K562 (cell line): Measurements from ENCODE around the gene GALR3. TPM values are rescaled to one million over a fixed set of nuclear protein-coding genes. Genes with fewer than 3 reads are reported as not detected.

Experiments
- CHD1 ChIP-seq: fragments of 200-600 bp; sonication (generic); IDR thresholded peaks from one replicate; pipeline ENCODE4 v1.6.1; 2012; ENCODE audit warnings: mild to moderate bottlenecking, moderate library complexity, low read length, inconsistent platforms
- CREB1 ChIP-seq, 2 experiments: sonication (generic) in 1 of 2; formaldehyde crosslinking in 1 of 2; IDR thresholded peaks; 2 replicates each; pipeline versions ENCODE4 v1.6.1 to v1.8.0; 2012 to 2022; ENCODE audit warnings: inconsistent platforms in 1 of 2, mild to moderate bottlenecking in 1 of 2, missing genetic modification reagents in 1 of 2, moderate library complexity in 1 of 2
- CTCF ChIP-seq, 3 experiments: IDR thresholded peaks in 2 of 3; conservative IDR thresholded peaks in 1 of 3; 2 replicates each; pipeline ENCODE4 v1.5.1; 2011 to 2012; ENCODE audit warnings: low read length in 3 of 3, mild to moderate bottlenecking in 3 of 3, control low read depth in 2 of 3, improper control_type of control experiment in 1 of 3, inconsistent platforms in 1 of 3, low read depth in 1 of 3, mixed read lengths in 1 of 3, moderate library complexity in 1 of 3; ENCODE audit not compliant: insufficient read depth in 2 of 3
- ESRRA ChIP-seq: fragments of 450-650 bp; IDR thresholded peaks from 2 replicates; pipeline ENCODE4 v1.6.1; 2014; ENCODE audit warnings: low read depth, mild to moderate bottlenecking, moderate library complexity, borderline replicate concordance
- KAT7 ChIP-seq: sonication (generic); formaldehyde crosslinking; IDR thresholded peaks from 2 replicates; pipeline ENCODE4 v1.8.0; 2022; ENCODE audit warnings: missing genetic modification reagents, mild to moderate bottlenecking, borderline replicate concordance
- KAT8 ChIP-seq: fragments of 450-650 bp; IDR thresholded peaks from 2 replicates; pipeline ENCODE4 v1.6.1; 2016; ENCODE audit warnings: low read depth, mild to moderate bottlenecking
- LARP7 ChIP-seq: fragments of 450-650 bp; IDR thresholded peaks from 2 replicates; pipeline ENCODE4 v1.6.1; 2016
- NCOA4 ChIP-seq: fragments of 450-650 bp; IDR thresholded peaks from 2 replicates; pipeline ENCODE4 v1.6.1; 2018; ENCODE audit warnings: mild to moderate bottlenecking; ENCODE audit not compliant: partially characterized antibody
- NFE2 ChIP-seq: IDR thresholded peaks from 2 replicates; pipeline ENCODE4 v1.6.1; 2014; ENCODE audit warnings: antibody characterized with exemption, low read depth
- PCBP2 ChIP-seq: fragments of 200-400 bp; formaldehyde crosslinking; IDR thresholded peaks from 2 replicates; pipeline ENCODE4 v1.6.1; 2018; ENCODE audit warnings: low read length, low read depth, mild to moderate bottlenecking, moderate library complexity; ENCODE audit not compliant: poor library complexity, severe bottlenecking
- SIRT6 ChIP-seq: IDR thresholded peaks from one replicate; pipeline ENCODE4 v1.6.1; 2012; ENCODE audit warnings: low read depth, mild to moderate bottlenecking, control low read depth, inconsistent platforms, low read length, moderate library complexity
- SIX5 ChIP-seq, 2 experiments: IDR thresholded peaks; 2 replicates each; pipeline ENCODE4 v1.6.1; 2011; ENCODE audit warnings: low read length in 2 of 2, borderline replicate concordance in 1 of 2, low read depth in 1 of 2, mild to moderate bottlenecking in 1 of 2, moderate library complexity in 1 of 2; ENCODE audit not compliant: insufficient read depth in 1 of 2
- TAL1 ChIP-seq: fragments of 450-650 bp; IDR thresholded peaks from 2 replicates; pipeline ENCODE4 v1.6.1; 2016; ENCODE audit warnings: mild to moderate bottlenecking
- TCF7L2 ChIP-seq: fragments of 150-350 bp; IDR thresholded peaks from 2 replicates; pipeline ENCODE4 v1.6.1; 2016; ENCODE audit warnings: low read depth, mild to moderate bottlenecking, low read length, moderate library complexity
- TGIF2 ChIP-seq: sonication (generic); formaldehyde crosslinking; IDR thresholded peaks from 2 replicates; pipeline ENCODE4 v1.8.1; 2022; ENCODE audit warnings: mild to moderate bottlenecking, missing genetic modification reagents, moderate library complexity
- ZBTB34 ChIP-seq: fragments of 250-450 bp; sonication (Bioruptor Pico); IDR thresholded peaks from 2 replicates; pipeline ENCODE4 v1.8.0; 2021; ENCODE audit warnings: mild to moderate bottlenecking, moderate library complexity
- ZFP36 ChIP-seq: fragments of 150-350 bp; IDR thresholded peaks from 2 replicates; pipeline ENCODE4 v1.6.1; 2018; ENCODE audit warnings: low read length, low read depth; ENCODE audit not compliant: partially characterized antibody
- ZNF282 ChIP-seq: sonication (generic); formaldehyde crosslinking; IDR thresholded peaks from 2 replicates; pipeline ENCODE4 v1.8.1; 2023; ENCODE audit warnings: missing genetic modification reagents
- ZNF395 ChIP-seq: fragments of 200-800 bp; sonication (Bioruptor generic); IDR thresholded peaks from 2 replicates; pipeline ENCODE4 v1.6.1; 2017; ENCODE audit warnings: missing genetic modification characterization, missing compliant biosample characterization
- ZNF512 ChIP-seq: IDR thresholded peaks from 2 replicates; pipeline ENCODE4 v1.6.1; 2016; ENCODE audit warnings: missing genetic modification characterization, missing compliant biosample characterization
- ZNF586 ChIP-seq: fragments of 450-650 bp; formaldehyde crosslinking; conservative IDR thresholded peaks from 2 replicates; pipeline ENCODE4 v1.4.0; 2020; ENCODE audit warnings: mild to moderate bottlenecking, moderate library complexity
- ZNF655 ChIP-seq: fragments of 250-450 bp; sonication (Bioruptor Pico); IDR thresholded peaks from 2 replicates; pipeline ENCODE4 v1.5.0; 2021
- polyA plus RNA-seq, 8 experiments: library from polyadenylated mRNA; depleted of rRNA in 4 of 8; stranded (reverse) in 5 of 8; unstranded in 3 of 8; fragments of >200 nt; fragmentation: Nextera tagmentation in 2 of 8; fragmentation: Illumina TruSeq in 1 of 8; extraction: Ambion mirVana in 2 of 8; extraction: Trizol in 1 of 8; gene quantifications; 2 replicates each; pipeline versions ENCODE4 v1.2.1 to v1.2.3, GENCODE V29; 2011 to 2014; ENCODE audit warnings: inconsistent platforms in 1 of 8, missing spikeins in 1 of 8
- total RNA-seq, 7 experiments: library from RNA; depleted of rRNA in 6 of 7; stranded (reverse); fragments of >200 nt in 6 of 7; fragmentation: Illumina TruSeq in 2 of 7; extraction: Trizol in 2 of 7; gene quantifications; 2 replicates each; pipeline versions ENCODE4 v1.2.1 to v1.2.3, GENCODE V29; 2011 to 2021; ENCODE audit warnings: low replicate concordance in 1 of 7

GALR3 gene
- total and polyA plus RNA-seq, 9 of the 15 experiments (the other 6 are each of a cell fraction or from before 2014, with no cell fraction given): 0.13 TPM; not detected in 8

DNA sequence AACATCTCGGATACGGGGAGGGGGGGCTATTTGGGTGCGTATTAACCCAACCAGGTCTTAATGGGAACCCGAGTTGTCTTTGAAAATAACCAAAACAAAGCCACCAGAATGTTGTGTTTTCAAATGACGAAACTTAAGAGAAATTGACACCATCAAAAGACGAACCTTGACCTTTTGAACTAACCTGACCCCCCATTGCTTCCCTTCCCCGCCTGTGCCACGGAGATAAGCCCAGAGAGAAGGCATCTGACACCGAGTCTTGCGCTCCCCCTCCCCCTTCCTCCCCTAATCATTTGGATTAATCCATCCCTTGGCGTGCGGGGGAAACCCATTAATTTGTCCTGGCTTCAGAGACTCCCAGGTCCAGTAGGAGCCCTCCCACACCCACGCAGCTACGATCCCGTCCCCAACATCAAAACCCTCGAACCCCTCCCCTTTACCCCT, 20.0 kb upstream of the GALR3 start (continued):
- TF ChIP-seq ZNF512 (tag) (no peak), LARP7 (0 out of 2 replicates have a peak, but pooled peaks have one; percentile 26), CHD1 (no peak), ZNF655 (CRISPR knock-in tag) (no peak), SIRT6 (no peak), SIX5 (IDR thresholded peaks at IDR 0.05; ENCODE audit: borderline replicate concordance in 1 of 2, insufficient read depth in 1 of 2, low read depth in 1 of 2, low read length in 2 of 2) (no peak), CTCF (IDR thresholded peaks at IDR 0.05 in 2 of 3, conservative IDR thresholded peaks at IDR 0.05 in 1 of 3; ENCODE audit: insufficient read depth in 2 of 3, low read depth in 1 of 3, low read length in 3 of 3) (no peak), ZFP36 (no peak), ZNF586 (CRISPR knock-in tag) (no peak), NFE2 (no peak), CREB1 (IDR thresholded peaks at IDR 0.05) (no peak), CREB1 (CRISPR knock-in tag; IDR thresholded peaks at IDR 0.05) (no peak), TCF7L2 (peak; percentile 77), KAT8 (no peak), ESRRA (peak; percentile 95), PCBP2 (no peak), TAL1 (peak; percentile 97), TGIF2 (CRISPR knock-in tag) (no peak), ZNF282 (CRISPR knock-in tag) (no peak), ZBTB34 (no peak), KAT7 (no peak), NCOA4 (no peak), ZNF395 (CRISPR knock-in tag) (peak; percentile 87)
